MCF 10A (cell line): ENCODE measurements around the gene HCST. TPM values are rescaled to one million over a fixed set of nuclear protein-coding genes. Genes with fewer than 3 reads are reported as not detected.

Experiments
- BruUV-seq: library from RNA; stranded (reverse); fragments of 400-500 nt; replicated peaks from 2 replicates; lab custom pipeline; 2021; lab: Mats Ljungman, UMichigan
- CTCF ChIA-PET: fragments of 300-600 bp; sonication (Branson Sonifier 250); formaldehyde crosslinking; extraction: SDS; loops from one replicate; lab custom pipeline; 2021; ENCODE audit warnings: antibody characterized with exemption, inconsistent platforms; lab: Yijun Ruan, JAX
- POLR2A ChIA-PET: fragments of 300-600, 350-650 bp; sonication (Branson Sonifier 250); formaldehyde crosslinking; extraction: SDS; loops from one replicate; lab custom pipeline; 2020; ENCODE audit warnings: antibody characterized with exemption, inconsistent platforms; lab: Yijun Ruan, JAX
- DNase-seq: peaks from one replicate; pipeline ENCODE4 v3.0.0-alpha.2; 2018; ENCODE audit not compliant: unreplicated experiment
- H3K27ac Mint-ChIP-seq: one replicate; pipeline ENCODE4 v1.8.0; 2022; ENCODE audit warnings: mild to moderate bottlenecking, low read depth, mixed read lengths; ENCODE audit not compliant: unreplicated experiment
- H3K27me3 Mint-ChIP-seq: one replicate; pipeline ENCODE4 v1.8.0; 2022; ENCODE audit warnings: mixed read lengths; ENCODE audit not compliant: insufficient read depth, unreplicated experiment
- H3K36me3 Mint-ChIP-seq: one replicate; pipeline ENCODE4 v1.8.0; 2022; ENCODE audit warnings: mild to moderate bottlenecking, moderate library complexity, mixed read lengths; ENCODE audit not compliant: insufficient read depth, unreplicated experiment
- H3K4me1 Mint-ChIP-seq: one replicate; pipeline ENCODE4 v1.8.0; 2022; ENCODE audit warnings: mixed read lengths; ENCODE audit not compliant: insufficient read depth, unreplicated experiment
- H3K4me3 Mint-ChIP-seq: one replicate; pipeline ENCODE4 v1.8.0; 2022; ENCODE audit warnings: mild to moderate bottlenecking, moderate library complexity, mixed read lengths; ENCODE audit not compliant: unreplicated experiment
- H3K9me3 Mint-ChIP-seq: one replicate; pipeline ENCODE4 v1.8.0; 2022; ENCODE audit warnings: mixed read lengths; ENCODE audit not compliant: unreplicated experiment
- intact Hi-C: fragments of 100-400 bp; cut with micrococcal nuclease; formaldehyde crosslinking; loops from 2 replicates; pipeline ENCODE4 v1.14.1; 2022
- total RNA-seq: library from RNA; stranded (reverse); gene quantifications from 2 replicates; pipeline ENCODE4 v1.2.3, GENCODE V29; 2022
- TF ChIP-seq, protein P1 (sequence below): fragments of 200-600 bp; IDR thresholded peaks from one replicate; pipeline ENCODE4 v1.8.0; 2022; ENCODE audit warnings: antibody characterized with exemption, mild to moderate bottlenecking; ENCODE audit not compliant: unreplicated experiment

HCST gene
- total RNA-seq, 1 experiment from 2014 or later, result not detected

- H3K4me1 Mint-ChIP-seq, result peaks cover 16% of the 10 kb centered on the region
- H3K27ac Mint-ChIP-seq, result peak overlapping the region; percentile 59
- intact Hi-C loops, result loop anchor here (2.0 to 10.0 kb wide), 2 partner anchors 29 to 155 kb away; partner anchors contain the start of genes ARHGAP33 and NFKBID
- no peak overlapping the region for H3K4me3 Mint-ChIP-seq
- ChIA-PET CTCF (interaction anchor here (1.5 kb wide), 1 partner anchor 47 kb away, joined by 6 read pairs; no protein-coding TSS in a partner anchor), POLR2A (interaction anchor here (1.0 kb wide), 1 partner anchor 48 kb away, joined by 3 read pairs; no protein-coding TSS in a partner anchor)
- no peak for DNase-seq
- peaks cover 35% of the 10 kb centered on the region for H3K27me3 Mint-ChIP-seq
- TF ChIP-seq, protein P1, sequence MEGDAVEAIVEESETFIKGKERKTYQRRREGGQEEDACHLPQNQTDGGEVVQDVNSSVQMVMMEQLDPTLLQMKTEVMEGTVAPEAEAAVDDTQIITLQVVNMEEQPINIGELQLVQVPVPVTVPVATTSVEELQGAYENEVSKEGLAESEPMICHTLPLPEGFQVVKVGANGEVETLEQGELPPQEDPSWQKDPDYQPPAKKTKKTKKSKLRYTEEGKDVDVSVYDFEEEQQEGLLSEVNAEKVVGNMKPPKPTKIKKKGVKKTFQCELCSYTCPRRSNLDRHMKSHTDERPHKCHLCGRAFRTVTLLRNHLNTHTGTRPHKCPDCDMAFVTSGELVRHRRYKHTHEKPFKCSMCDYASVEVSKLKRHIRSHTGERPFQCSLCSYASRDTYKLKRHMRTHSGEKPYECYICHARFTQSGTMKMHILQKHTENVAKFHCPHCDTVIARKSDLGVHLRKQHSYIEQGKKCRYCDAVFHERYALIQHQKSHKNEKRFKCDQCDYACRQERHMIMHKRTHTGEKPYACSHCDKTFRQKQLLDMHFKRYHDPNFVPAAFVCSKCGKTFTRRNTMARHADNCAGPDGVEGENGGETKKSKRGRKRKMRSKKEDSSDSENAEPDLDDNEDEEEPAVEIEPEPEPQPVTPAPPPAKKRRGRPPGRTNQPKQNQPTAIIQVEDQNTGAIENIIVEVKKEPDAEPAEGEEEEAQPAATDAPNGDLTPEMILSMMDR, result no peak
- no peaks in the 10 kb centered on the region for H3K36me3 Mint-ChIP-seq
- BruUV-seq, result no TSS peak
- no peaks in the 10 kb centered on the region for H3K9me3 Mint-ChIP-seq
Observed at GRCh38 chr19:35929876-35930275, 27.5 kb downstream of the HCST start.

- DNase-seq, result peak; percentile 100
- Mint-ChIP-seq H3K27ac (no peak overlapping the region), H3K27me3 (peaks cover 21% of the 10 kb centered on the region), H3K4me3 (peak overlapping the region; percentile 57), H3K9me3 (no peaks in the 10 kb centered on the region), H3K36me3 (no peaks in the 10 kb centered on the region), H3K4me1 (peaks cover 23% of the 10 kb centered on the region)
- TF ChIP-seq, protein P1, result peak; percentile 86
- ChIA-PET POLR2A (interaction anchor here (0.6 to 1.6 kb wide), 13 partner anchors 9 to 183 kb away, joined by 3 to 12 read pairs (median 5); partner anchors contain the start of genes LIN37, NFKBID and THAP8), CTCF (interaction anchor here (0.5 to 5.3 kb wide), 23 partner anchors 10 to 667 kb away, joined by 3 to 127 read pairs (median 3); partner anchors contain the start of gene TYROBP)
- no TSS peak for BruUV-seq
- intact Hi-C loops, result loop anchor here (1.0 to 10.0 kb wide), 5 partner anchors 31 to 237 kb away; partner anchors contain the start of genes ARHGAP33, LIN37 and NFKBID
Observed at GRCh38 chr19:35931161-35931873, 29.0 kb downstream of the HCST start.

- no peak overlapping the region for H3K4me3 Mint-ChIP-seq
- no TSS peak for BruUV-seq
- intact Hi-C loops, result loop anchor here (1.0 to 10.0 kb wide), 5 partner anchors 31 to 238 kb away; partner anchors contain the start of genes ARHGAP33, LIN37 and NFKBID
Observed at GRCh38 chr19:35931874-35932202, 29.5 kb downstream of the HCST start.

More at GRCh38 chr19:35931874-35932202, 29.5 kb downstream of the HCST start:
- Mint-ChIP-seq H3K36me3 (no peaks in the 10 kb centered on the region), H3K9me3 (no peaks in the 10 kb centered on the region), H3K27ac (no peak overlapping the region), H3K4me1 (peaks cover 23% of the 10 kb centered on the region), H3K27me3 (peaks cover 16% of the 10 kb centered on the region)
- POLR2A ChIA-PET, result interaction anchor here (0.9 to 1.6 kb wide), 7 partner anchors 10 to 183 kb away, joined by 4 to 12 read pairs (median 5); partner anchors contain the start of gene LIN37
- CTCF ChIA-PET, result interaction anchor here (0.6 to 5.3 kb wide), 12 partner anchors 15 to 579 kb away, joined by 3 to 127 read pairs (median 3); partner anchors contain the start of gene LIN37
- TF ChIP-seq, protein P1, result no peak
- DNase-seq, result no peak
